HG02571 (cell line): Measurements from ENCODE around the gene SLC12A3.

ENCODE experiments used
- ATAC-seq: cut with Tn5 transposase; IDR thresholded peaks from one replicate; pipeline ENCODE4 v1.9.1; 2021; ENCODE audit warnings: mild to moderate bottlenecking, moderate library complexity; ENCODE audit not compliant: unreplicated experiment

SLC12A3 gene

GRCh38 chr16:56847173-56847910, 17.7 kb upstream of the SLC12A3 start:
- no peak for ATAC-seq

GRCh38 chr16:56848029-56848936, 16.7 kb upstream of the SLC12A3 start:
- no peak for ATAC-seq

GRCh38 chr16:56848955-56849689, 15.9 kb upstream of the SLC12A3 start:
- no peak for ATAC-seq

GRCh38 chr16:56849690-56850680, 15.0 kb upstream of the SLC12A3 start:
- ATAC-seq, result no peak

GRCh38 chr16:56851671-56852400, 13.2 kb upstream of the SLC12A3 start:
- ATAC-seq, result no peak

- no peak for ATAC-seq
These were observed 12.6 kb upstream of the SLC12A3 start for GRCh38 chr16:56852401-56852730.

GRCh38 chr16:56852968-56853367, 12.0 kb upstream of the SLC12A3 start:
- ATAC-seq, result no peak

- no peak for ATAC-seq
These were observed 9.8 kb upstream of the SLC12A3 start for GRCh38 chr16:56855201-56855600.

GRCh38 chr16:56855946-56856345, 9.1 kb upstream of the SLC12A3 start:
- ATAC-seq, result no peak

GRCh38 chr16:56856876-56857447, 8.0 kb upstream of the SLC12A3 start:
- no peak for ATAC-seq

- no peak for ATAC-seq
These were observed 6.6 kb upstream of the SLC12A3 start for GRCh38 chr16:56858374-56858773.

- ATAC-seq, result no peak
These were observed 5.4 kb upstream of the SLC12A3 start for GRCh38 chr16:56859636-56860035.

GRCh38 chr16:56860226-56861020, 4.6 kb upstream of the SLC12A3 start:
- ATAC-seq, result no peak

GRCh38 chr16:56861092-56861610, 3.9 kb upstream of the SLC12A3 start:
- ATAC-seq, result no peak

- ATAC-seq, result no peak
These were observed 3.3 kb upstream of the SLC12A3 start for GRCh38 chr16:56861756-56862155.

- ATAC-seq, result no peak
These were observed 2.2 kb upstream of the SLC12A3 start for GRCh38 chr16:56862776-56863175.

- ATAC-seq, result no peak
These were observed 521 bp downstream of the SLC12A3 start for GRCh38 chr16:56865394-56866062.
